GM21825 (cell line): ENCODE data around the gene DIP2C.
"Not testable (repeated sequence)": the region's sequence is repeated elsewhere in the genome, so short reads cannot be mapped to it uniquely, and the experiment has no call there.

Experiments used
- ATAC-seq: cut with Tn5 transposase; IDR thresholded peaks from one replicate; pipeline ENCODE4 v1.9.1; 2021; ENCODE audit warnings: mild to moderate bottlenecking, moderate library complexity; ENCODE audit not compliant: unreplicated experiment

Gene DIP2C

DNA sequence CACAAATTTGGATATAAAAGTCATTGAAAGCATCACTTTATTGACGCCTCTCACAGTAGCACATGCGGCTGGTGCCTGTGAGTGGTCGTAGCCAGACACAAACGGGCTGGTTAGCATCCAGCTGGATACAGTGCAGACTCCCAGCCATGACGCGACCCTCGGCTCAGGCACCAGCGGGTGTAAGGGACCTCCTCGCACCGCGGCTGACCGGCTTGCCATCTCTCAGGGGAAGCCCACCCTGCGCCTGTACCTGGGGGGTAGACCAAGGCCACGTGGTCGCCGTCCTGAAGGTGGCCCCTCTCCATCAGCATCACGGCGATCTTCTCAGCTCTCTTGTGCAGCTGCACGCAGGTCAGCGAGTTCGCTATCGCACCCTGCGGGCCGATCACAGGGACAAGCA lies 340.4 kb downstream of the DIP2C start:
- ATAC-seq, result no peak

DNA sequence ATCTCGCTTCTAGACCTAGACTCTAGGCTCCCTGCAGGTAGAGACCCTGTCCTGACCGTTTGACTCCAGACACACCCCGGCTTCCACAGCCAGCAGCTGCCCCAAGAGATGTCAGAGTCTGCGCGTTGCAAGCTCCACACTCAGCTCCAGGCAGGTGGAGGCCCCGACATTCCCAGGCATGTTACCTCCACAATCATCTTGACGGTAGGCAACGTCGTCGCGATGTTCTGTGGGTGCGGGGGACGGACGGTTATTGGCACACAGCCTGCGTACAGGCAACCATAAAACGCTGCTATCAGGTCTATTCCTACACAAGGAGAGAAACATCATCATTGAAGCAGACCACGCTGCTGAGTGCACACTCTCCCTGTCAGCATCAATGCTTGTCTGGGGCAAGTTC lies 341.0 kb downstream of the DIP2C start:
- ATAC-seq, result no peak

DNA sequence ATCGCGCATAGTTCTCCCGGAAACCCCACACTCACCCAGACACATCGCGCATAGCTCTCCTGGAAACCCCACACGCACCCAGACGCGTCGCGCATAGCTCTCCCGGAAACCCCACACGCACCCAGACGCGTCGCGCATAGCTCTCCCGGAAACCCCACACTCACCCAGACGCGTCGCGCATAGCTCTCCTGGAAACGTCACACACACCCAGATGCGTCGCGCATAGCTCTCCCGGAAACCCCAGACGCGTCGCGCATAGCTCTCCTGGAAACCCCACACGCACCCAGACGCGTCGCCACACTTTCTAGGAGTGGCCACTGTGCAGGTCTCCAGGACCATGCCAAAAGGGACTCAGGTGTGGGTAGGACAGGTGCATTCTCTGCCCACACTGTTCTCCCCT lies 341.7 kb downstream of the DIP2C start:
- not testable (repeated sequence) for ATAC-seq

DNA sequence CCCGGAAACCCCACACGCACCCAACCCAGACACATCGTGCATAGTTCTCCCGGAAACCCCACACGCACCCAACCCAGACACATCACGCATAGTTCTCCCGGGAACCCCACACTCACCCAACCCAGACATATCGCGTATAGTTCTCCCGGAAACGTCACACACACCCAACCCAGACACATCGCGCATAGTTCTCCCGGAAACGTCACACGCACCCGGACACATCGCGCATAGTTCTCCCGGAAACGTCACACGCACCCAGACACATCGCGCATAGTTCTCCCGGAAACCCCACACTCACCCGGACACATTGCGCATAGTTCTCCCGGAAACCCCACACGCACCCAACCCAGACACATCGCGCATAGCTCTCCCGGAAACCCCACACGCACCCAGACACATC lies 342.3 kb downstream of the DIP2C start:
- ATAC-seq, result not testable (repeated sequence)

DNA sequence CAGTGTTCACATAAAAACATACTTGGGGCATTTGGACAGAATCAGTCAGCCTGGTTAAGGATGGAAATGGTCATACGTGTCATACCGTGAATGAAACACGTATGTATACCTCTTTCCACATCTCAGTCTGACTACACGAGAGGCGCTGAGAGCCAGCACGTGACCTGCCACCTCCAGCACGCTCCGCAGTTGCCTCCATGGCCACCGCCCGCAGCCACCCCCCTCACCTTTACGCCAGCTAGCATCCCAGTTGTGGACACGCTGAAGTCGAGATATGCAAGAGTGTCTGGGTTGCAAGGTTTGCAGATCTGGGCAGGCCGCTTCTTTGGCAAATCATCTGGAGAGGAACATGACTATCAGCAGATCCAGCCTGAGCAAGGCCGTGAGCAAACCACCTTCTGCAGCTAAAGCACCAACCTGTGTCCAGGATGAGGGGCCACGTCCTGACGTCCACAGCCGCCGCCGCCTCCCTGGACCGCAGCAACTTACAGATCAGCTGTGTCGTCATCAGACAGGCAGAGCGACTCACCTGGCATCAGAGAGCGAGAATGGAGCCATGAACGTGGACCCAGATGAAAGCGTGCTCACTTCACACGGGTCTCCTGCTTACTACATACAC lies 344.8 kb downstream of the DIP2C start:
- no peak for ATAC-seq

DNA sequence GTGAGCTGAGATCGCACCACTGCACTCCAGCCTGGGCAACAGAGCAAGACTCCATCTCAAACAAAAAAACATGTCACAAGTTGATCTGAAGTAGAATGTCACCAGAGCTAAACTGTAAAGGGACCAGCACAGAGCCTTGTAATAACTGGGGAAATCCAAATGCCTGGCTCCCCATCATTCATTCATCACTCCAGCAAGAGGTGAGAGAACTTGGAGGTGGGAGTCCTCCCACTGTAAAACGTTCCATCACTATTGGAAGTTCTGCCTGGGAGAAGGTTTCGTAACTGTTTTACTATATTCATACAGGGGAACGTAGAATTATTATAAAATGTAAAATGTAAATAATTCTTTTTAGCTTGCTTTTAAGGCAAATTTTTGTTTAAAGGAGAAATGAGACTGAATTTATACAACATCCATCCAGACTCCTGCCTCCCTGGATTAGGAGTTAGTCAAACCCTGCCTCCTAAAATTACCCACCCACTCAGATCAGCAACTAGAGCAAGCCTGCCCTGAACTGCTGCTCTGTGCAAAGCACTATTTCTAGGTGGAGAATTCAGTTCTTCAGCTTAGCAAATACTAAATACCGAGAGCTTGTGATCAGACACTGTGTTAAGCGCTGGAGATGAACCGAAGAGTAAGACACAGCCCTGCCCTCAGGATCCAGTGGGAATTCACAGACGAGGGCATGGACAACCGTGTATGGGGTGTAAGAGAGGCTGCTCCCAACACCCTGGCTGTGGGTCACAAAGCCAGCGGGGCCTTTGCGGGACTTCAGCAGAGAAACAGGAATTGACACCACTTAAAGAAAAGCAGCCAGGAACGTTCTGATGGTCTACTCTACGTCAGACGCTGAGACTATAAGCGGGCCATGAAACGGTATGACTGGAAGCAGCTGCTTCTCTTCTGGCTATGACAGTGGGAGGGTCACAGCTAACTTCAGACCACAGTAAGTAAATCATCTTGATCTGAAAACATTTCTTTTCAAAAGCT lies 345.9 kb downstream of the DIP2C start:
- ATAC-seq, result no peak

DNA sequence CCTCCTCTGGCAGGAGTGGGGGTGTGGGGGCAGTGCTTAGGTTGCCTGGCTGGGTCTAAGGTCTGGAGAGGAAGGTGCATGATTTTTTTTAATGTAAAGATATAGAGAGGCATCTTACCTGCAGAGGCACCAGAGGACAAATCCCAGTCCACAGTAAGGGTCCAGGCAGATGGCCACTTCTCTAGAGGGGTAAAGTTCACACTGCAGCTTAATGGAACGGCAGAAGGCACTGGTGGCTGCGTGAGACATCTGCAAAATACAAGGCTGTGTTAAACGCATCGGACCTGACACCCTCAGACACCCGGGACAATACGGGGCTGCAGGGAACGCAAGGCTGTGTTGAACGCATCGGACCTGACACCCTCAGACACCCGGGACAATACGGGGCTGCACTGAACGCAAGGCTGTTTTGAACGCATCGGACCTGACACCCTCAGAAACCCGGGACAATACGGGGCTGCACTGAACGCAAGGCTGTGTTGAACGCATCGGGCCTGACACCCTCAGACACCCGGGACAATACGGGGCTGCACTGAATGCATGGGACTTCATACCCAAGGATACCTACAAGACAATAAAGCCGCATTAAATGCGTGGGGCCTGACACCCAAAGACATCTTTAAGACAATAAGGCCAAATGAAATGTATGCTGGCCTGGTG lies 348.3 kb downstream of the DIP2C start:
- no peak for ATAC-seq

DNA sequence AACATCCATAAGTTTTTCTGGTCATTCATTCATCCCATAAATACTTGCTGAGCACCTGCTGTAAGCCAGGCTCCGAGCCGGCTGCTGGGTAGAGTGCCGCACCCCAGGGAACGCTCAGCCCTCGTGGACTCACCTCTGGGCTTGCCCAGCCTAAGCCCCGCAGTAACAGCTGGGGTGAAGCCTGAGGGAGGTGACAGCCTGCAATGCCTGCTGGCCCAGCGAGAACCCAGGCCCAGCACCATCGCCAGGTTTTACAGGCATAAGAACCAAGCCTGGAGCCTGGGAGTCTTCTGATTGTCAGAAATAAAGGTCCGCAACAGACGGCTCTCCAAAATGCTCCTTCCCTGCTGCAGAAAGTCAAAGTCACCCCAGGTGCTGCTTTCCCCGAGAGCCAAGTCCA lies 348.8 kb downstream of the DIP2C start:
- ATAC-seq, result no peak

DNA sequence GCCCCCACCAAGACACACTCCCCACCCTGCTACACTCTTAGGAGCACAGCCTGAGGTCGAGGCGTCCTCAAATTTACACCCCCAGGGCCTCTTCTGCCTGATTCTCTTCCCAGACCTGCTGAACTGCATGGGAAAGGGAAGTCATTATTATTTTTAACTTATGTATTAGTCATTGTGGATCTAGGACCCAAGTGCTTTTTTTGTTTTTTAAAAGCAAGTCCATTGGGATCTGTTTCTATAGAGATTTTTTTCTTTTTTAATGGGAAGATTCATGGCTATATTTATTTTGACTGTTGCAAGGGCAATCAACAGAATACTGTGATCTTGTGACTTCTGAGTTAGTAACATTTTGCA lies 350.5 kb downstream of the DIP2C start:
- ATAC-seq, result no peak

DNA sequence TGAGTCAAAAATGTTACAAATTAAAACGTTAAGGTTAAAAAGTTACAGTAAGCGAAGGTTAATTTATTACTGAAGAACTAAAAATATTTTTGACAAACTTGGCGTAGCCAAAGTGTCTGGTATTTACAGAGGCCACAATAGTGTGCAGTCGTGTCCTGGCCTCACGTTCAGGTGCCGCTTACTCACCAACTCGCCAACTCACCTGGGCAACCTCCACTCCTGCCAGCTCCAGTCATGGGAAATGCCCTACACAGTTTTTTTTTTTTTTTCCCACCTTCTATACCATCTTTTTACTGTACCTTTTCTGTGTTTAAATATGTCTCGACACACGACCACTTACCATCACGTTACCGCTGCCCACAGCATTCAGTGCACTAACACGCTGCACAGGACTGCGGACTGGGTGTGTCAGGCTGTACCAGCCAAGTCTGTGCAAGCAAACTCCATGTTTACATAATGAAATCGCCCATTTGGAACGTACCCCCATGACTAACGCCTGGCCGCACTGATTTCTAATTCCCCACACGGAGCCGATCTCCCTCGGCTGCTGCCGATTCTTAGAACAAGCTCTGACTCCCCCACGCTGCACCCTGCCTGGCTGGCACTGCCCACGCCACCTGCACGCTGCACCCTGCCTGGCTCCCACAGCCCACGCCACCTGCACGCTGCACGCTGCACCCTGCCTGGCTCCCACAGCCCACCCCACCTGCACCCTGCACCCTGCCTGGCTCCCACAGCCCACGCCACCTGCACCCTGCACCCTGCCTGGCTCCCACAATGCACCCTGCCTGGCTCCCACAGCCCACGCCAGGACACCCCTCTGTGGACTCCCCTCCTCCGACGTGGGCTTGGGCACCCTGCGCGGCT lies 351.1 kb downstream of the DIP2C start:
- no peak for ATAC-seq

DNA sequence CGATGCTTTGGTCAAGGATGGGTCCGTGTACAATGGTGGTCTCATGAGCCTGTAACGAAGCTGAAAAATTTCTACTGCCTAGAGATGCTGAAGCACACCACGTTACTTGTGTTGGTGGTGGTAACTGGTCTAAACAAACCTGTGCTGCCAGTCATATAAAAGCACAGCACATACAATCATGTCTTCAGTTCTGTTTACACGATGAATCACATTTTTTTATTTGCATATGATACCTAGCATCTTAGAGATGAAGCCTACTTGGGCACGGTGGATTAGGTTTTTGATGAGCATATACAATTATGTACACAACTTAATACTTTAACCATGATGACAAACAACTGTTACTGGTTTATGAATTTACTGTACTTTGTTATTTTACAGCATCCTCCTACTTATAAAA lies 353.2 kb downstream of the DIP2C start:
- no peak for ATAC-seq

DNA sequence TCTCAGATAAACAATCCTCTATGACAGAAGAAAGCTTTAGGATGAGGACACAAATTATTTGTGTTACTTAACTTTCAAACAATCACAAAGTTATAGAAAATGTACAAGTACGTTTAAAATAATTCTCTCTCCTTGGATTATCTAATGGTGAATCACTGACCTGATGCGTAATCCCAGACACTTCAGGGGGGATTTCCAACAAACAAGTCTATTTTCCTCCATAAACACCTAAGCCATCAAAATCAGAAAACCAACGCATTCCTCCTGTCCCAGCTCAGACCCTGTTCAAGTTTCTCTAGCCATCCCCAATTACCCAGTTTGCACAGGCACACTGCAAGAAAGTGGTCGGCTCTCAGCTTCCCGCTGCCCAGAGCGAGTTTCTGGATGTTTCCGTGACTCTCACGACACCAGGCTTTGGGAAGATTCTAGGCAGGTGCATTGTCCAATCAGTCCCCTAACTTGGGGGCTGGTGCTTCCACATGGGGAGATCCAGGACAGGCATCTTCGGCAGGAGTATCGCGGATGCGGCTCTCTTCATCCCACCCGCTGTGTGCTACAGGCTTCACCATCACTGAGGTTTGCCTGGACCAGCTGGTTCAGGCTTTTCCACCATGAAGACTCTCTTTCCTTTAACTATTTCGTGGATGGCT lies 354.2 kb downstream of the DIP2C start:
- no peak for ATAC-seq

DNA sequence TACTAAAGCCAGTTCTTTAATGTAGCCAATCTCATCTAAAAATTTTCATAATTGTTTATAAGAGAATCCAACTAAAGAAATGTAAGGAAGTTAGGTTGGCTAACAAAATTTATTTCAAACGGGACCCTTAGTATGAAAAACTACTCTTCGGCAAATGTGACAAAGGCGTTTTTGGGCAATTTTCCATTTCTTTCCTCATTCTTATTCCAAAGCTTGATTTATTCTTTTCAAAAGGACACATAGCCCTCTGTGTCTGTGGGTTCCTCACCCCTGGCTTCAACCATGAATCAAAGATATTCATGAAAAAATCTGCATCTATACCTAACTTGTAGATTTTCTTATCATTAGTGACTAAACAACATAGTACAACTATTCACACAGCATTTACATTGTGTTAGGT lies 358.3 kb downstream of the DIP2C start:
- ATAC-seq, result no peak

DNA sequence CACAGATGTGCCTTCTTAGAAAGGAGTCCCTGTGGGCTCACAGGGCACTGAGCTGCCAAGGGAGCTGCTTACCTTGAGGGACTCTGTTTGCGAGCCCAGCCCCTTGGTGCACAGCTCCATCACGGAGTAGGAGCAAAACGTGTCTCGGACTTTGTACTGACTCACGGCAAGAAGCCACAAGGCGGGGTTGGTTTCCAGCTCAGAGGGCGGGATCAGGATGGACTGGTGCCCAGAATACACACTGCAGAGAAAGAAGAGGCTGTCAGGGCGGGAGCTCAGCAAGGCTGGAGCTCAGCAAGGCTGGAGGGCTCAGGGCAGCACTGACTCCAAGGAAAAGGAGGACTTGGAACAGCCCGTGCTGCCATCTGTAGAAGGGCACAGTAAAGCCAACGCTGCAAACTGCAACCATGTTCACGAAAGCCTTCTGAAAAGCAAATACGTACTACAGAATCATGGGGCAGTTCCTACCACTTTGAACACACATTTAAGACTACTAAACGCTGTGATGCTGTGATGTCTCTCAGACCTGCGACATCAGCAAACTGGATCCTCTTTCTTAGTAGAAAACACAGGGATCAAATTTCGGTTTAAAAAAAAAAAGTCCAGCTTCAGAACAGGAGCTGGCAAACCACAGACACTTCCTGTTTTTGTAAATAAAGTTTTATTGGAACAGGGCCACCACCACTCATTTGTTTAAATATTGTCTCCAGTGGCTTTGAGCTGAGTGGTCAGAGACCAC lies 359.9 kb downstream of the DIP2C start:
- ATAC-seq, result no peak

DNA sequence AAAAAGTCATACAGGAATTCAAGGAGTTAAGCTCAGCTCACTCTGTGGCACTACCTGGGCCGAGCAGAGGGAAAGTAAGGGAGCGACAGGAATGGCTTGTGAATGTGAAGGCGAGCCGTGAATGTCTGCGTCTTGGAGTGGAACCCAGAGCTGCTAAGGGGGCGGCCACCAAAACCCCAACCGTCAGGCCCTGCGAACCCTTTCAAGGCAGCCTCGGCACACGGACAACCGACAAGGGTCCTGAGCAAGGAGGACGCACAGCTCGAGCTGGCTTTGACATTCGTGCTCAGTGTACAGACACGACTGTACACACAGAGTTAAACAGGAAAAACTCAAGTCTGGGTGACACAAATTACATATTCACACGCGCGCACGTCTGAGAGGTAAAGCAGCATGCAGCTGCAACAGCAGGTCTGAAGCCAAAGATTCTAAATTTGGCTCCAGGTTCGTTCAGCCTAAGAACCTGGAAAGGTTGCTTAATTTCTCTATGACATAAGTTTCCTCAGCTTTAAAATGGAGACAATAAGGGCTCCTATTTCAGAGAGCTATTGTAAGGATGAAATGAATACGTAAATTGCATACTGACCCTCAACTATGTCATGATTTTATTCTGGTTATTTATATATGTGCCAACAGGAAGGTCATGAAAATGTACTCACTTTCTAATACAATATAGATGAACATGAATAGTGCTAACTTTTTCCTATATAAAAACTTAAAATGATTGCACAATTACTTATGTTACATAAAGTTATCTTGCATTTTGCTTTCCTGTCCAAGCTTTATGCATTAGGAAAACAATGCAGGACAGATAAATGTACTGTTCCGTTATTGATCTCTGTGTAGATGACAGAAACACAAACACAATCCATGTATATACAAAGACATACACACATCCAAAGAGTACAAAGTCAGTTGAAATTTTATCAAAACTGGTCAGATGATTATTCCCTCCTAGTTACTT lies 361.3 kb downstream of the DIP2C start:
- ATAC-seq, result no peak

DNA sequence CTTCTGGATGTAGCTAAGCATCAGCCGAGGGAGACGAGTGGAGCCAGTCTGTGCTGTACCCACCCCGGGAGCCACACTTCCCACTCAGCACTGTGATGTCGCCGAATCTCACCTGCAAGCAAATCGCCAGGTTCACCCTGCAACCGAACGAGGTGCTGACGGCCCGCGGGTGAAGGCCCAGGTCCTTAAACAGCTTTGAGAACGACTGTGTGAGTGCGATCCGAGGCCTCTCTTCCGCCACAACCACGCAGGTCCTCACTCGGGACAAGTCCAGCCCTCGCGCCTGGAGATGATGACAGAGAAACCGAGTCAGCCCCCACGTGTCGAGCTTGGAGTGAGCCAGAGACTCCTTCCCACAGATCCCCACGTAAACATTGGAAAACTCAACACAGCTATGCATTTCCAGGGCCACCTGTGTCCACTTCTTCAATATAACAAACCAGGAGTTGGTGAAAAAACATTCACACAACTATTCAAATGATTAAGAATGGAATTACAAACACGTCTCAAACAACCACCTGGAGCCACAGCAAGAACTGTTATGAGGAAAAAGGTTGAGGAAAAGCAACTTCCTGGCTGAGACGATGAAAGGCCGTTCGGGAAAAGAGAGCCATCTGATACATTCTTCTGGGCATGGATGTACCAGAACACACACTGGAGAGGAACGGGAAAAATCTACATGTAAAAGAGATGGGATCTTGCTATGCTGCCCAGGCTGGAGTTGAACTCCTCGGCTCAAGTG lies 362.4 kb downstream of the DIP2C start:
- no peak for ATAC-seq

DNA sequence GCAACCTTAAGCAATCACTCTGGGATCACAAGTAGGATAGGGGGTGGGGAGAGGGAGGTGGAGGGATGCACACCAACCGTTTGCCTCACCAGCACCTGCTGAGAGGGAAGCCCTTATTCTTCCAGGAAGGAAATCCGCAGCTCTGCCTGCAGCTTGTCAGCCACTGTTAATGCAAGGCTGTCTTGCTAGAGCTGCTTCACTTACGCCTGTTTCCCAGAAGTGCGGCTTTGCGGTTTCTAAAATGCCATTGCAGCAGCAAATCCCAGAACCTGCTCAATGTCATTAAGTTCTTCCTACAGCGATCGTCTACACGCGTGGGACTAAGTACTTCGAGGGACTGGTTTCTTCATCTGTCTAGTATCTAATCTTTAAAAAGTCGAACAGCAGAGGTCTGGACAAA lies 363.1 kb downstream of the DIP2C start:
- ATAC-seq, result no peak

DNA sequence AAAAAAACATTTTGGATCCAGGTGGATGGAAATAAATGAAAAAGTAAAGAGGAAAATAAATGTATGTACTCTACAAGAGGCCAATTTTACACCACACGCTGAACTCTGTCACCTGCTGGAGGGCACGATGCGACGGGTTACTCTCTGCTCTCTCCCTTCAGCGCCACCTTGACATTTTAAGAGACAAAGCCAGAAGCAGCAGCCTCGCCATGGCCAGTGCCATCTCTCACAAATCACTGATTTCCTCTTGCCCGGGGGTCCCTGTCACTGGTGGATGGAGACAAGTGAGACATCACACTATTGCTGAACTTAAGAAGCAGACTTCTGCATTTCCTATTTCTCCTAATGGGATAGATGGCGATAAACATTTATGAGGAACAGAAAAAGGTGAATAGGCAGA lies 364.2 kb downstream of the DIP2C start:
- no peak for ATAC-seq
